Measurements from ENCODE around the gene KCNMA1.

GRCh38 chr10:77034795-77035194, 602.8 kb downstream of the KCNMA1 start:
- TF ChIP-seq, protein P1, sequence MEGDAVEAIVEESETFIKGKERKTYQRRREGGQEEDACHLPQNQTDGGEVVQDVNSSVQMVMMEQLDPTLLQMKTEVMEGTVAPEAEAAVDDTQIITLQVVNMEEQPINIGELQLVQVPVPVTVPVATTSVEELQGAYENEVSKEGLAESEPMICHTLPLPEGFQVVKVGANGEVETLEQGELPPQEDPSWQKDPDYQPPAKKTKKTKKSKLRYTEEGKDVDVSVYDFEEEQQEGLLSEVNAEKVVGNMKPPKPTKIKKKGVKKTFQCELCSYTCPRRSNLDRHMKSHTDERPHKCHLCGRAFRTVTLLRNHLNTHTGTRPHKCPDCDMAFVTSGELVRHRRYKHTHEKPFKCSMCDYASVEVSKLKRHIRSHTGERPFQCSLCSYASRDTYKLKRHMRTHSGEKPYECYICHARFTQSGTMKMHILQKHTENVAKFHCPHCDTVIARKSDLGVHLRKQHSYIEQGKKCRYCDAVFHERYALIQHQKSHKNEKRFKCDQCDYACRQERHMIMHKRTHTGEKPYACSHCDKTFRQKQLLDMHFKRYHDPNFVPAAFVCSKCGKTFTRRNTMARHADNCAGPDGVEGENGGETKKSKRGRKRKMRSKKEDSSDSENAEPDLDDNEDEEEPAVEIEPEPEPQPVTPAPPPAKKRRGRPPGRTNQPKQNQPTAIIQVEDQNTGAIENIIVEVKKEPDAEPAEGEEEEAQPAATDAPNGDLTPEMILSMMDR (IDR thresholded peaks at IDR 0.05), result no peak
- TF ChIP-seq EZH2 (IDR thresholded peaks at IDR 0.05; ENCODE audit: borderline replicate concordance, insufficient read depth, low read depth, low read length, poor library complexity, severe bottlenecking), result no peak

Measured in B cell (primary cell).